Thoracic aorta (tissue), 2 donors: ENCODE data around the gene TEX26. TPM values are rescaled to one million over a fixed set of nuclear protein-coding genes. Genes with fewer than 3 reads are reported as not detected.

ENCODE experiments used
- ATAC-seq: fragments of 150-250 bp; one replicate; pipeline ENCODE4 v1.8.0; 2017; ENCODE audit warnings: low read depth; ENCODE audit not compliant: insufficient number of reproducible peaks, low FRiP score
- DNase-seq: peaks from one replicate; pipeline ENCODE4 v3.0.0-alpha.2; 2020; ENCODE audit warnings: low spot score
- H3K27ac ChIP-seq, 2 donors: fragments of 200-600 bp; sonication (generic); 1 replicate in 1 of 2; 2 replicates in 1 of 2; pipeline ENCODE4 v1.5.1; 2016; ENCODE audit warnings: mild to moderate bottlenecking in 2 of 2, moderate library complexity in 2 of 2
- H3K27me3 ChIP-seq: fragments of 200-600 bp; sonication (generic); replicated peaks from 2 replicates; pipeline ENCODE4 v1.6.0; 2016; ENCODE audit warnings: mild to moderate bottlenecking; ENCODE audit not compliant: insufficient read depth
- H3K36me3 ChIP-seq: fragments of 200-600 bp; sonication (generic); one replicate; pipeline ENCODE4 v1.5.1; 2016
- H3K4me1 ChIP-seq, 2 donors: fragments of 200-600 bp; sonication (generic); 1 replicate in 1 of 2; 2 replicates in 1 of 2; pipeline versions ENCODE4 v1.5.1 to v1.6.0; 2016; ENCODE audit warnings: low read depth in 2 of 2, mild to moderate bottlenecking in 1 of 2; ENCODE audit not compliant: control insufficient read depth in 1 of 2
- H3K4me3 ChIP-seq: fragments of 200-600 bp; sonication (generic); 2 replicates; pipeline ENCODE4 v1.5.1; 2016; ENCODE audit warnings: mild to moderate bottlenecking
- H3K9me3 ChIP-seq: fragments of 200-600 bp; sonication (generic); 2 replicates; pipeline ENCODE4 v1.5.1; 2016
- total RNA-seq, 2 donors: library from RNA; depleted of rRNA; stranded (reverse); fragments of >200 nt; gene quantifications; one replicate each; pipeline versions ENCODE4 v1.1.0 to v1.2.3, GENCODE V29; 2016
- TF ChIP-seq, protein P1 (sequence below): fragments of 200-600 bp; sonication (generic); IDR thresholded peaks from one replicate; pipeline ENCODE4 v1.5.1; 2019; ENCODE audit warnings: antibody characterized with exemption

The TEX26 gene
- total RNA-seq, 2 donors from 2014 or later: not detected

- Histone ChIP-seq H3K36me3 (no peaks in the 10 kb centered on the region), H3K27ac (no peak overlapping the region), H3K4me1 (peaks cover 3 to 27% of the 10 kb centered on the region in 2 donors), H3K9me3 (no peaks in the 10 kb centered on the region), H3K4me3 (no peak overlapping the region), H3K27me3 (no peaks in the 10 kb centered on the region)
- no peak for DNase-seq
- TF ChIP-seq, protein P1, sequence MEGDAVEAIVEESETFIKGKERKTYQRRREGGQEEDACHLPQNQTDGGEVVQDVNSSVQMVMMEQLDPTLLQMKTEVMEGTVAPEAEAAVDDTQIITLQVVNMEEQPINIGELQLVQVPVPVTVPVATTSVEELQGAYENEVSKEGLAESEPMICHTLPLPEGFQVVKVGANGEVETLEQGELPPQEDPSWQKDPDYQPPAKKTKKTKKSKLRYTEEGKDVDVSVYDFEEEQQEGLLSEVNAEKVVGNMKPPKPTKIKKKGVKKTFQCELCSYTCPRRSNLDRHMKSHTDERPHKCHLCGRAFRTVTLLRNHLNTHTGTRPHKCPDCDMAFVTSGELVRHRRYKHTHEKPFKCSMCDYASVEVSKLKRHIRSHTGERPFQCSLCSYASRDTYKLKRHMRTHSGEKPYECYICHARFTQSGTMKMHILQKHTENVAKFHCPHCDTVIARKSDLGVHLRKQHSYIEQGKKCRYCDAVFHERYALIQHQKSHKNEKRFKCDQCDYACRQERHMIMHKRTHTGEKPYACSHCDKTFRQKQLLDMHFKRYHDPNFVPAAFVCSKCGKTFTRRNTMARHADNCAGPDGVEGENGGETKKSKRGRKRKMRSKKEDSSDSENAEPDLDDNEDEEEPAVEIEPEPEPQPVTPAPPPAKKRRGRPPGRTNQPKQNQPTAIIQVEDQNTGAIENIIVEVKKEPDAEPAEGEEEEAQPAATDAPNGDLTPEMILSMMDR: no peak
- no peak for ATAC-seq
These were observed 41.9 kb downstream of the TEX26 start for GRCh38 chr13:30974350-30974749.

DNA sequence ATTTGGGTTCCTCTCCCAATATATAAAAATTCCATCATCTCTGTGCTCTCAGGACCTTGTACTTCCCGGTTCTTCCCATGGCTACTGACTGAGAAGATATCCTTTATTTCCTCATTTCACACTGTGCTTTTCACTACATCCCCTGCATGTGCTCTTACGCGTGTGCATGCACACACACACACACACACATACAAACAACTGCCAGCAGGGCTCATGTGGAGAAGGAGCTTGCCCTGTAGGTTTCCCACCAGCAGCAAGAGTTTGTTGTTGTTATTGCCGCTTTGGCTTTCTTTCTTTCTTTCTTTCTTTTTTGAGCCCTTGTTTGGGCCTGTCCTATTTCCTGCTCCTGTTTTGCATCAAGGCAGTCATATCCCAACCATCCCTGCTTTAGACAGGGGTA, 43.6 kb downstream of the TEX26 start:
- no peaks in the 10 kb centered on the region for H3K36me3 ChIP-seq
- no peak overlapping the region for H3K27ac ChIP-seq
- peaks cover 3 to 27% of the 10 kb centered on the region in 2 donors for H3K4me1 ChIP-seq
- no peak overlapping the region for H3K4me3 ChIP-seq
- H3K9me3 ChIP-seq: no peaks in the 10 kb centered on the region
- ATAC-seq: no peak
- no peak for DNase-seq
- TF ChIP-seq, protein P1: no peak
- no peaks in the 10 kb centered on the region for H3K27me3 ChIP-seq

DNA sequence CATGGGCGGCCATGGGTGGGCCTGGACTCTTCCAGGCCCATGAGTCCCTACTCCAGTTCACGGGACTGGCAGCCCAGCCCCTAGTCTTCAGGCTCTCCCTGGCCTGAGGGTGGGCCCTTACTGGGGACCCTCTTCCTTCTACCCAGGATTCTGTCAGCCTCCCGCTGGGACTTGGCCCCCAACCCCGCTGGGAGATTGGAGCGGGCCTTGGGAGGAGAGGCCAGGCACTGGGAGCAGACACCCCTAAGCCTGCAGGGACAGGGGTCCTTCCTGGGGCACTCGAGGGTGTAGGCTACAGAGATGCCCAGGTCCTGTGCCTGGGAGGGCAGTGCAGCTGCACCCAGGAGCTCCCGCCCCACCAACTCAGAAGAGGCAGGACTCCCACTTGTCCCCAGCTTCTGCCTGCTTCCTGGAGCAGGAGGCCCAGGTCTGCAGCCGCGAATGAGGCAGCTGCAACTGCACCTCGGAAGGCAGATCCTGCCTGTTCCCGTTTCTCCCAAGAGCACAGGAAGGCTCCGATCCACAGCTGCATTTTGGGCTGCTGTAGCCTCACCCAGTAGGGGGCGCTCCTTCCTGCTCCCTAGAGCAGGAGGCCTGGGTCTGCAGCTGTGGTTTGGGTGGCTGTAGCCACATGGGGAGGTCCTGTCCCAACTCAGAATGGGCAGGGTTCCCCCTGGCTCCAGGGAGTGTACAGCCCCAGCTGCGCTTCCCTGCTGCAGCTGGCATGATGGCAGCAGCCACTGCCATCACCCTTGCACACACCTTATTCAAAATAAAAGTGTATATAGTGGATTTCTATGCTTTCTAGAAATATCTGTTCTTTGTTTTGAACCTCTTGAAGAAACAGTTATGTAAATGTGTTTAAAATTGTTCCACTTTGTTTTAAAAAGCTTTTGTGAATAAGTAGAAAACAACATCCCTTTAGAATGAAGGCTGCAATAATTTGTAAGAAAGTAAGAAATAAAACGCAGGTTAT, 46.8 kb downstream of the TEX26 start:
- Histone ChIP-seq H3K36me3 (no peaks in the 10 kb centered on the region), H3K27ac (no peak overlapping the region), H3K4me1 (peaks cover 3 to 23% of the 10 kb centered on the region in 2 donors), H3K27me3 (no peaks in the 10 kb centered on the region), H3K4me3 (no peak overlapping the region), H3K9me3 (no peaks in the 10 kb centered on the region)
- ATAC-seq (no peak), DNase-seq (no peak)
- TF ChIP-seq, protein P1: peak; percentile 23

GRCh38 chr13:30982506-30982905, 50.0 kb downstream of the TEX26 start:
- TF ChIP-seq, protein P1: no peak
- no peak for DNase-seq
- no peak overlapping the region for H3K4me3 ChIP-seq

DNA sequence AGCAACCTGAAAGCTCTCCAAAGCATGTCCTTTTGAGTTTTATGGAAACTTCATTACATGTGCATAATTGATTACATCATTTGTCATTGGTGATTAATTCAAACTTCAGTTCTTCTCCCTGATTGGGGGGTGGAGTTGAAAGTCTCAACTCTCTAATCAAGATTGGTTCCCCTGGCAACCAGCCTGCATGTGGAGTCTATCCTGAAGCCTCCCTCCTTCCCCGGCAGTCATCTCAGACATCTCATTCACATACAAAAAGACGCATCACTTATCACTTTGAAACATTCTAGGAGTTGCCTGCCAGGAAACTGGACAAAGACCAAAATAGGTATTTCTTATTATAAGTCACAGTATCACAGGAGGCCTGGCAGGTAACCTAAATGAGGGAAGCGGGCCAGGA, 50.5 kb downstream of the TEX26 start:
- H3K27ac ChIP-seq: no peak overlapping the region
- TF ChIP-seq, protein P1: no peak
- no peak for ATAC-seq
- H3K36me3 ChIP-seq: no peaks in the 10 kb centered on the region
- H3K4me3 ChIP-seq: no peak overlapping the region
- H3K4me1 ChIP-seq: peaks cover 0 to 14% of the 10 kb centered on the region in 2 donors
- no peaks in the 10 kb centered on the region for H3K9me3 ChIP-seq
- no peak for DNase-seq
- H3K27me3 ChIP-seq: no peaks in the 10 kb centered on the region

More at GRCh38 chr13:30982506-30982905, 50.0 kb downstream of the TEX26 start:
- H3K4me1 ChIP-seq: peaks cover under 1 to 18% of the 10 kb centered on the region in 2 donors
- no peak for ATAC-seq
- no peaks in the 10 kb centered on the region for H3K27me3 ChIP-seq
- H3K9me3 ChIP-seq: no peaks in the 10 kb centered on the region
- no peak overlapping the region for H3K27ac ChIP-seq
- no peaks in the 10 kb centered on the region for H3K36me3 ChIP-seq
